Karpas-422 (cell line): ENCODE results near the gene DPH5. TPM values are rescaled to one million over a fixed set of nuclear protein-coding genes. Genes with fewer than 3 reads are reported as not detected.
"Not testable (repeated sequence)": the region's sequence is repeated elsewhere in the genome, so short reads cannot be mapped to it uniquely, and the experiment has no call there.

Source experiments
- DNase-seq: peaks from one replicate; pipeline ENCODE4 v3.0.0-alpha.2; 2015
- H2AFZ ChIP-seq: fragments of 200-600 bp; sonication (generic); 2 replicates; pipeline ENCODE4 v1.6.1; 2014; ENCODE audit warnings: antibody characterized with exemption, low read length, mixed read lengths
- H3K27ac ChIP-seq: fragments of 200-600 bp; sonication (generic); 2 replicates; pipeline ENCODE4 v1.5.1; 2014; ENCODE audit warnings: mild to moderate bottlenecking, low read length, moderate library complexity
- H3K27me3 ChIP-seq: fragments of 200-600 bp; sonication (generic); 2 replicates; pipeline ENCODE4 v1.6.1; 2014; ENCODE audit warnings: low read length, mixed read lengths
- H3K36me3 ChIP-seq: fragments of 200-600 bp; sonication (generic); 2 replicates; pipeline ENCODE4 v1.6.1; 2014; ENCODE audit warnings: low read length, mixed read lengths; ENCODE audit not compliant: insufficient read depth
- H3K4me1 ChIP-seq: fragments of 200-600 bp; sonication (generic); 2 replicates; pipeline ENCODE4 v1.6.1; 2014; ENCODE audit warnings: mild to moderate bottlenecking, low read length, mixed read lengths
- H3K4me2 ChIP-seq: fragments of 200-600 bp; sonication (generic); 2 replicates; pipeline ENCODE4 v1.6.1; 2014; ENCODE audit warnings: low read length, low read depth, mild to moderate bottlenecking; ENCODE audit not compliant: poor library complexity, severe bottlenecking
- H3K4me3 ChIP-seq: fragments of 200-600 bp; sonication (generic); 2 replicates; pipeline ENCODE4 v1.5.1; 2014; ENCODE audit warnings: mild to moderate bottlenecking, antibody characterized with exemption, low read length, mixed read lengths
- H3K79me2 ChIP-seq: fragments of 200-600 bp; sonication (generic); 2 replicates; pipeline ENCODE4 v1.6.1; 2014; ENCODE audit warnings: mild to moderate bottlenecking, low read length, mixed read lengths
- H3K9ac ChIP-seq: fragments of 200-600 bp; sonication (generic); 2 replicates; pipeline ENCODE4 v1.6.0; 2014; ENCODE audit warnings: low read length
- H3K9me2 ChIP-seq: fragments of 200-600 bp; sonication (generic), shearing (Covaris generic); replicated peaks from 2 replicates; pipeline ENCODE4 v1.6.0; 2014; ENCODE audit warnings: mild to moderate bottlenecking, low read length, moderate library complexity; ENCODE audit not compliant: insufficient read depth
- H3K9me3 ChIP-seq: fragments of 300-700, 200-600 bp; sonication (generic); 2 replicates; pipeline ENCODE4 v1.6.1; 2014; ENCODE audit warnings: low read length, mixed read lengths
- H4K20me1 ChIP-seq: fragments of 200-600 bp; sonication (generic); 2 replicates; pipeline ENCODE4 v1.6.1; 2014; ENCODE audit warnings: mild to moderate bottlenecking, antibody characterized with exemption, low read length, low read depth; ENCODE audit not compliant: insufficient read depth
- total RNA-seq: library from RNA; depleted of rRNA; stranded (reverse); fragments of >200 nt; shearing (Covaris generic); gene quantifications from 2 replicates; pipeline ENCODE4 v1.2.3, GENCODE V29; 2014; ENCODE audit warnings: low replicate concordance

DPH5 gene
- total RNA-seq, 1 experiment from 2014 or later = 16.6 TPM

DNA sequence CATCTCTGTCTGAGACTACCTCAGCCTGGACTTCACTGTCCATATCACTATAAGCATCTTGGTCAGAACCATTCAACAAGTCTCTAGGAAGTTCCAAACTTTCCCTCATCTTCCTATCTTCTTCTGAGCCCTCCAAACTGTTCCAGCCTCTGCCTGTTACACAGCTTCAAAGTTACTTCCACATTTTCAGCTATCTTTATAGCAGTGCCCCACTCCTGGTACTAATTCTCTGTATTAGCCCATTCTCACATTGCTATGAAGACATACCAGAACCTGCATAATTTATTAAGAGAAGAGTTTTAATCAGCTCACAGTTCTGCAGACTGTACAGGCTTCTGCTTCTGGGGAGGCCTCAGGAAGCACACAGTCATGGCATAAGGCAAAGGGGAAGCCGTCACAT, 15.7 kb upstream of the DPH5 start:
- Histone ChIP-seq H3K4me2 (no peak overlapping the region), H3K9me2 (no peaks in the 10 kb centered on the region), H3K4me3 (no peak overlapping the region), H3K4me1 (peaks cover 9% of the 10 kb centered on the region), H3K27me3 (no peaks in the 10 kb centered on the region), H3K9ac (no peak overlapping the region), H3K27ac (no peak overlapping the region), H3K79me2 (peaks cover 6% of the 10 kb centered on the region; the same call in 1 of the 2 replicates), H4K20me1 (no peaks in the 10 kb centered on the region; the same call in 1 of the 2 replicates), H3K36me3 (peaks cover 27% of the 10 kb centered on the region), H3K9me3 (peaks cover 18% of the 10 kb centered on the region), H2AFZ (no peak overlapping the region)
- DNase-seq = no peak

DNA sequence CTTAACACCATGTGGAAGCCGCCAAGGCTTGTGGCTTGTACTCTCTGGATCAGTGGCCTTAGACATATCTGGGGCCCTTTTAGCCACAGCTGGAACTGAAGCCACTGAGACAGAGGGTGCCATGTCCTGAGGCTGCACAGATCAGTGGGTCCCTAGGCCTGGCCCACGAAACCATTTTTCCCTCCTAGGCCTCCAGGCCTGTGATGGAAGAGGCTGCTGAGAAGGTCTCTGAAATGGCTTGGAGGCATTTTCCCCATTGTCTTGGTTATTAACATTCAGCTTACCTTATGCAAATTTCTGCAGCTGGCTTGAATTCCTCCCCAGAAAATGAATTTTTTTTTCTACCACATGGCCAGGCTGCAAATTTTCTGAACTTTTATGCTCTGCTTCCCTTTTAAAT, 15.1 kb upstream of the DPH5 start:
- peaks cover 11% of the 10 kb centered on the region for H3K79me2 ChIP-seq
- H4K20me1 ChIP-seq = no peaks in the 10 kb centered on the region; the same call in 1 of the 2 replicates
- peaks cover 18% of the 10 kb centered on the region for H3K9me3 ChIP-seq
- H3K4me1 ChIP-seq = peaks cover 9% of the 10 kb centered on the region
- DNase-seq = peak; percentile 45
- H3K27me3 ChIP-seq = no peaks in the 10 kb centered on the region
- no peak overlapping the region for H2AFZ ChIP-seq
- no peak overlapping the region for H3K27ac ChIP-seq
- no peak overlapping the region for H3K4me3 ChIP-seq
- H3K4me2 ChIP-seq = no peak overlapping the region
- H3K36me3 ChIP-seq = peaks cover 27% of the 10 kb centered on the region
- H3K9me2 ChIP-seq = no peaks in the 10 kb centered on the region
- H3K9ac ChIP-seq = no peak overlapping the region

DNA sequence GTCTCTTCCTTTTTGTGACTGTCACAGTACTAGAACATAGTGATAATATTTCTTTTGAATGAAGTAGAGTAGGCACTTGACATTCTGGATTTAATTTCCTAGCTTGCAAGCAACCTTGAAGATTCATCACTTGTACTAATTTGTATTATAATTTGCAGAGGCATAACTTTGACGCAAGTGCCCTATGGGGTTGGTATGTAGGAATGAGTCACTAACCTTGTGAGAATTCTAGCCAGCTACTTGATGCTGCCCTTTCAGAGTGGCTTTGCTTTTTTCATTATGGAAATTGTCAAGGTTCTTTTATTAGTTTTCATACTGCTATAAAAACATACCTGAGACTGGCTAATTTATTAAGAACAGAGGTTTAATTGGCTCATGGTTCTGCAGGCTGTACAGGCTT, 13.7 kb upstream of the DPH5 start:
- no peak overlapping the region for H3K4me3 ChIP-seq
- H3K4me2 ChIP-seq = no peak overlapping the region
- H3K9ac ChIP-seq = no peak overlapping the region
- H2AFZ ChIP-seq = no peak overlapping the region
- peaks cover 18% of the 10 kb centered on the region for H3K9me3 ChIP-seq
- H4K20me1 ChIP-seq = no peaks in the 10 kb centered on the region; the same call in 1 of the 2 replicates
- no peaks in the 10 kb centered on the region for H3K27me3 ChIP-seq
- peaks cover 9% of the 10 kb centered on the region for H3K4me1 ChIP-seq
- H3K36me3 ChIP-seq = peaks cover 27% of the 10 kb centered on the region
- H3K9me2 ChIP-seq = no peaks in the 10 kb centered on the region
- H3K79me2 ChIP-seq = peaks cover 24% of the 10 kb centered on the region
- no peak overlapping the region for H3K27ac ChIP-seq
- no peak for DNase-seq

DNA sequence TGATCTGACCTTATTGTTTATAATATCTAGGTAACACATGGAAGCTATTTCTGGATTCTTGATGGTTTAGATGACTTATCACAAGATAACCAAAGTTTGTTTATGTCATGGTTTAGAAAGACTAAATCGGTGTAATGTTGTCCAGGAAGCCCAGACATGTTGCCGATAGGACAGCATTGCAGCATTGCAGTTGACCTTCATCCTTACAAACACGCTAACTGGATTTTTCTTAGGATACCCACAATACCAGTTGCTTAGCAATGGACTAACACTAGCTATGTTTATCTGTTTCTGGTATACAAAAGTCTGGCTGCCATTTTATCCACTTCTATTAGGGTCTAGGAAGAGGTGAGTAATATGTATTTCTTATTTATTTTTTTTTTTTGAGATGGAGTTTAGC, 11.7 kb upstream of the DPH5 start:
- H3K27me3 ChIP-seq = no peaks in the 10 kb centered on the region
- H3K4me1 ChIP-seq = peaks cover 9% of the 10 kb centered on the region
- no peak overlapping the region for H2AFZ ChIP-seq
- no peak overlapping the region for H3K4me3 ChIP-seq
- H3K9me3 ChIP-seq = peaks cover 18% of the 10 kb centered on the region
- no peak overlapping the region for H3K4me2 ChIP-seq
- H3K79me2 ChIP-seq = peaks cover 29% of the 10 kb centered on the region
- peaks cover 27% of the 10 kb centered on the region for H3K36me3 ChIP-seq
- no peaks in the 10 kb centered on the region for H3K9me2 ChIP-seq
- no peaks in the 10 kb centered on the region for H4K20me1 ChIP-seq
- H3K27ac ChIP-seq = no peak overlapping the region
- no peak for DNase-seq
- no peak overlapping the region for H3K9ac ChIP-seq

DNA sequence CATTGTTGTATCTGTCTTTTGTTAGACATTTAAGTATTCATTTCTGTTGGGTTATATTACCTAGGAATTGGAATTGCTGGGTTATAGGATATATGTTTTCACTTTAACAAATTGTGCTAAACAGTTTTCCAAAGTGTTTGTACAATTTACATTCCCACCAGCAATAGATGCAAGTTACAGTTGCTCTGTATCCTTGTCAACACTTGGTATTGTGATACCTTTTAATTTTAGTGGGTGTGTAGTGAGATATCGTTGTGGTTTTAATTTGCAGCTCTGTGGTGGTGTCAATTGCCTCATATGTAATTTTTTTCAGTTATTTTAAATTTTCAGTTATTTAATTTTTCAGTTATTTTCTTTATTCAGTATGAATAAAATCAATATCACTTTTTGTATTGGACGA, 7.4 kb upstream of the DPH5 start:
- no peak overlapping the region for H3K4me2 ChIP-seq
- H3K27me3 ChIP-seq = no peaks in the 10 kb centered on the region
- H3K9me2 ChIP-seq = no peaks in the 10 kb centered on the region
- H3K79me2 ChIP-seq = peaks cover 40% of the 10 kb centered on the region
- no peak for DNase-seq
- no peaks in the 10 kb centered on the region for H4K20me1 ChIP-seq
- H3K27ac ChIP-seq = no peak overlapping the region
- no peaks in the 10 kb centered on the region for H3K9me3 ChIP-seq
- H3K4me3 ChIP-seq = no peak overlapping the region
- H2AFZ ChIP-seq = no peak overlapping the region
- H3K36me3 ChIP-seq = peaks cover 10% of the 10 kb centered on the region; the same call in 1 of the 2 replicates
- H3K9ac ChIP-seq = no peak overlapping the region
- H3K4me1 ChIP-seq = peaks cover 8% of the 10 kb centered on the region

DNA sequence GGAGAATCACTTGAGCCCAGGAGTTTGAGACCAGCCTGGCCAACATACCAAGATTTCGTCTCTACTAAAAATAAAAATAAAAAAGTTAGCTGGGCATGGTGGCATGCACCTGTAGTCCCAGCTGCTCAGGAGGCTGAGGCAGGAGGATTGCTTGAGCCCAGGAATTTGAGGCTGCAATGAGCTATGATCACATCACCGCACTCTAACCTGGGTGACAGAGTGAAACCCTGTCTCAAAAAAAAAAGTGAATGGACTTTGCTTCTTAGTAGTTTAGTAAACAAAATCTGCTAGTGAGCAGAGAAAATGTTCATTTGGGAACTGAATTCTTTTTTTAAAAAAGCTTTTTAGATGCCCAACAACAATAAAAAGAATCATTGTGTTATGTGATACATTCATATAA, 6.5 kb upstream of the DPH5 start:
- H2AFZ ChIP-seq, DNase-seq, H3K27ac ChIP-seq, H3K4me2 ChIP-seq, H3K4me3 ChIP-seq, H3K36me3 ChIP-seq, H3K9me2 ChIP-seq, H3K27me3 ChIP-seq, H4K20me1 ChIP-seq, H3K9ac ChIP-seq, H3K9me3 ChIP-seq: not testable (repeated sequence)
- peaks cover 48% of the 10 kb centered on the region for H3K79me2 ChIP-seq
- peaks cover 17% of the 10 kb centered on the region for H3K4me1 ChIP-seq

DNA sequence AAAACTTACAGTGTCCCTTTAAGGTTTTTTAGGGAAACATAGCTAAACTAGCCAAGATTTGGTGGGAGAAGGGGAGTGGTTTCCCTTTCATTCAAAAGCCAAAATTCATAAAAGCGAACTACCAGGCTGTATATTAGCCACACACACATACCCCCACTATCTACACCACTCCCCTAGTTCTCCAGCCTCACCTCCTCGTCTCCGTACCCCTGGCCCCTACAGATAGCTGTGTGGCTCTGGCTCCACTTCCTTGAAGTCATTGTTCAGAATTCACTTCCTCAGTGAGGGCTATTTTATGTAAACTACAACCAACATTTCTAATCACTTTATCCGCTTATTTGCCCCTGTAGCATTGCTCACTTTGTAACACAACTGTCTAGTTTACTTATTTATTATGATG, 5.3 kb upstream of the DPH5 start:
- Histone ChIP-seq H3K9ac (no peak overlapping the region), H3K27ac (no peak overlapping the region), H3K36me3 (0 out of 2 replicates have a peak, but pooled peaks cover 7% of the 10 kb centered on the region), H2AFZ (no peak overlapping the region), H3K79me2 (peaks cover 51% of the 10 kb centered on the region), H3K27me3 (no peaks in the 10 kb centered on the region), H3K9me2 (no peaks in the 10 kb centered on the region), H3K9me3 (no peaks in the 10 kb centered on the region), H3K4me2 (no peak overlapping the region), H4K20me1 (no peaks in the 10 kb centered on the region), H3K4me3 (no peak overlapping the region), H3K4me1 (peaks cover 26% of the 10 kb centered on the region)
- DNase-seq = no peak

DNA sequence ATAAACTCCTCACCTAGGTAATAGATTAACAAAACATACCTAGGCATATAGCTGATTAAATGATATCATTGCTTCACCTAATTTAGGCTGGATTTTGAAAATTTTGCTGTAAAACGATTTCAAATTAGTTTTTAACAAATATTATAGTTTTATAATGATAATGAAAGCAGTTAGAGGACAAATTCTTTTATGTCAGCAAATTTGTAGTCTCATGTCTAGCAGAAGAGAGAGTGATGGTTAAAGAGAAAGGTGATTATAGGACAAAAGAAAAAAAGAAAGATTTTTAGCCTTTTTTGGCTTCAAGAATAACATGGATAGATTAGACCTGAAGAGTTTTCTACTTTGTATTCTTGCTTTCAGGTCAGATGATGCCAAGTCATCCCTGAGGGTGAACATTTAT, 3.6 kb upstream of the DPH5 start:
- H3K36me3 ChIP-seq = 0 out of 2 replicates have a peak, but pooled peaks cover 7% of the 10 kb centered on the region
- H3K79me2 ChIP-seq = peaks cover 50% of the 10 kb centered on the region
- peaks cover 34% of the 10 kb centered on the region for H3K4me1 ChIP-seq

DNA sequence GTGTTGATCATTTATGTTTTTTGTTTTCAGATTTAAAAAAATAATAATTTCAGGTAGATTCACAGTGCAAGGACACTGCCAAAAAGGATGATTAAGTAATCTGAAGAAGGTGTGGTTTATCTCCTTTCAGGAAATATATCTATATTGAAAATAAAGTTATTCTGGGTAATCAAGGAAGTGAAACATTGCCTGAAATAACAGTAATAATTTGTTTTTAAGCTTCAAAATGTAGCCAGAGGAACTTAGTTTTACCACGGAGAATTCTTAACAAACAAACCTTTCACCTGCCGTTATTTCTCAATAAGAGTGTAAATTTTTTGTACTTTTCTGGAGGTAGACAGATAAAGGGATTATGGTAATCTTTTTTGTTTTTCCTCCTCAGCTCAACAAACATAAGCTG, 2.9 kb upstream of the DPH5 start:
- H3K4me2 ChIP-seq = peak overlapping the region; percentile 0
- H3K27me3 ChIP-seq = no peaks in the 10 kb centered on the region
- H3K9me3 ChIP-seq = no peaks in the 10 kb centered on the region
- no peak overlapping the region for H3K4me3 ChIP-seq
- H3K9ac ChIP-seq = no peak overlapping the region
- H3K36me3 ChIP-seq = peaks cover 11% of the 10 kb centered on the region; the same call in 1 of the 2 replicates
- no peak for DNase-seq
- H2AFZ ChIP-seq = no peak overlapping the region
- H3K4me1 ChIP-seq = peaks cover 41% of the 10 kb centered on the region
- H3K27ac ChIP-seq = no peak overlapping the region
- no peaks in the 10 kb centered on the region for H4K20me1 ChIP-seq
- H3K79me2 ChIP-seq = peaks cover 57% of the 10 kb centered on the region
- H3K9me2 ChIP-seq = no peaks in the 10 kb centered on the region

More for the DNA sequence above, 3.6 kb upstream of the DPH5 start:
- H3K9me2 ChIP-seq = no peaks in the 10 kb centered on the region
- no peak overlapping the region for H3K4me2 ChIP-seq
- no peaks in the 10 kb centered on the region for H3K9me3 ChIP-seq
- no peak overlapping the region for H3K9ac ChIP-seq
- no peak overlapping the region for H3K4me3 ChIP-seq
- H4K20me1 ChIP-seq = no peaks in the 10 kb centered on the region
- DNase-seq = no peak
- H2AFZ ChIP-seq = no peak overlapping the region
- no peak overlapping the region for H3K27ac ChIP-seq
- H3K27me3 ChIP-seq = no peaks in the 10 kb centered on the region
